ENCODE data around the gene MAJIN.

The MAJIN gene

GRCh38 chr11:64931290-64931689 lies 40.6 kb downstream of the MAJIN start:
- DNase-seq: no peak

GRCh38 chr11:64930340-64930739 lies 41.6 kb downstream of the MAJIN start:
- DNase-seq: no peak

- DNase-seq: no peak
These were observed 42.3 kb downstream of the MAJIN start for GRCh38 chr11:64929625-64930024.

- DNase-seq: no peak
These were observed 43.0 kb downstream of the MAJIN start for GRCh38 chr11:64928957-64929356.

GRCh38 chr11:64926689-64927088 lies 45.2 kb downstream of the MAJIN start:
- DNase-seq: no peak

- DNase-seq: no peak
These were observed 46.1 kb downstream of the MAJIN start for GRCh38 chr11:64925536-64926436.

- peak; percentile 43 for DNase-seq
These were observed 47.0 kb downstream of the MAJIN start for GRCh38 chr11:64924910-64925284.

- peak; percentile 95 for DNase-seq
These were observed 47.7 kb downstream of the MAJIN start, which contains the start of gene PPP2R5B for GRCh38 chr11:64923944-64924909. PPP2R5B (plus strand) TSS chr11:64924689; CDS start chr11:64925735, 1,046 bp downstream.

GRCh38 chr11:64923151-64923661 lies 48.7 kb downstream of the MAJIN start:
- DNase-seq: no peak

- DNase-seq: no peak
These were observed 50.5 kb downstream of the MAJIN start for GRCh38 chr11:64921384-64921783.

GRCh38 chr11:64920124-64920523 lies 51.8 kb downstream of the MAJIN start:
- no peak for DNase-seq

GRCh38 chr11:64919627-64920026 lies 52.3 kb downstream of the MAJIN start:
- DNase-seq: no peak

- DNase-seq: peak; percentile 44
These were observed 53.9 kb downstream of the MAJIN start for GRCh38 chr11:64918017-64918416.

GRCh38 chr11:64917663-64917995 lies 54.3 kb downstream of the MAJIN start:
- no peak for DNase-seq

- DNase-seq: peak; percentile 100
These were observed 54.9 kb downstream of the MAJIN start, which contains the start of gene ATG2A for GRCh38 chr11:64916775-64917662. ATG2A (minus strand) TSS chr11:64917209; CDS start chr11:64917135, 74 bp downstream.

GRCh38 chr11:64916040-64916774 lies 55.7 kb downstream of the MAJIN start:
- DNase-seq: peak; percentile 51

- DNase-seq: no peak
These were observed 56.5 kb downstream of the MAJIN start for GRCh38 chr11:64915376-64915887.

GRCh38 chr11:64914123-64914522 lies 57.8 kb downstream of the MAJIN start:
- no peak for DNase-seq

GRCh38 chr11:64913171-64913727 lies 58.7 kb downstream of the MAJIN start:
- DNase-seq: no peak

- no peak for DNase-seq
These were observed 60.2 kb downstream of the MAJIN start for GRCh38 chr11:64911689-64912088.

- DNase-seq: no peak
These were observed 60.8 kb downstream of the MAJIN start for GRCh38 chr11:64911142-64911541.
